Spleen (tissue), 11 donors: ENCODE data around the gene COPS9. TPM values are rescaled to one million over a fixed set of nuclear protein-coding genes. Genes with fewer than 3 reads are reported as not detected.

Experiments
- DNase-seq: peaks from one replicate; pipeline ENCODE4 v3.0.0-alpha.2; 2020
- H3K27ac ChIP-seq, 8 donors: fragments of 200-600 bp; sonication (generic) in 7 of 8; 1 replicate in 4 of 8; 2 replicates in 4 of 8; pipeline versions ENCODE4 v1.5.0 to v1.8.0; 2016 to 2021; ENCODE audit warnings: inconsistent platforms in 4 of 8, mild to moderate bottlenecking in 4 of 8, moderate library complexity in 1 of 8
- H3K27me3 ChIP-seq, 7 donors: fragments of 200-600 bp; sonication (generic) in 6 of 7; replicated peaks in 1 of 7; 1 replicate in 4 of 7; 2 replicates in 3 of 7; pipeline versions ENCODE4 v1.5.0 to v1.8.0; 2016 to 2021; ENCODE audit warnings: inconsistent platforms in 3 of 7, mild to moderate bottlenecking in 1 of 7
- H3K36me3 ChIP-seq, 6 donors: fragments of 200-600 bp; sonication (generic) in 5 of 6; 1 replicate in 4 of 6; 2 replicates in 2 of 6; pipeline versions ENCODE4 v1.5.0 to v1.8.0; 2016 to 2021; ENCODE audit warnings: inconsistent platforms in 2 of 6
- H3K4me1 ChIP-seq, 6 donors: fragments of 200-600 bp; sonication (generic) in 5 of 6; 1 replicate in 3 of 6; 2 replicates in 3 of 6; pipeline versions ENCODE4 v1.5.0 to v1.8.0; 2016 to 2021; ENCODE audit warnings: inconsistent platforms in 3 of 6
- H3K4me3 ChIP-seq, 8 donors: fragments of 200-600 bp; sonication (generic) in 7 of 8; 1 replicate in 4 of 8; 2 replicates in 4 of 8; pipeline versions ENCODE4 v1.5.0 to v1.8.0; 2016 to 2021; ENCODE audit warnings: inconsistent platforms in 4 of 8, mild to moderate bottlenecking in 4 of 8, moderate library complexity in 2 of 8
- H3K9me3 ChIP-seq, 8 donors: fragments of 200-600 bp; sonication (generic) in 7 of 8; 1 replicate in 4 of 8; 2 replicates in 4 of 8; pipeline versions ENCODE4 v1.5.0 to v1.8.0; 2016 to 2021; ENCODE audit warnings: inconsistent platforms in 4 of 8
- POLR2A ChIP-seq, 3 donors: fragments of 450-650 bp; IDR thresholded peaks; one replicate each; pipeline ENCODE4 v1.5.1; 2017; ENCODE audit warnings: antibody characterized with exemption in 3 of 3, mild to moderate bottlenecking in 1 of 3
- POLR2AphosphoS5 ChIP-seq, 3 donors: sonication (generic); formaldehyde crosslinking; IDR thresholded peaks; one replicate each; pipeline ENCODE4 v1.5.1; 2017; ENCODE audit warnings: antibody characterized with exemption in 3 of 3
- WGBS, 5 donors: extraction: QIAGEN DNeasy Blood & Tissue Kit in 3 of 5; methylation state at CpG; one replicate each; pipeline versions ENCODE4 v1.1.5 to v1.1.7; 2013 to 2018; 5-methylcytosine and 5-hydroxymethylcytosine counted together
- intact Hi-C: fragments of 100-400 bp; cut with DNase I; formaldehyde crosslinking; loops from one replicate; pipeline ENCODE4 v1.15.0; 2023; ENCODE audit warnings: low total_unique reads
- polyA plus RNA-seq, 3 donors: library from polyadenylated mRNA; stranded (reverse); fragments of 200-250 nt; gene quantifications; one replicate each; pipeline ENCODE4 v1.2.1, GENCODE V29; 2013
- total RNA-seq, 7 donors: library from RNA; depleted of rRNA in 3 of 7; stranded (reverse); fragments of >200 nt in 3 of 7; fragmentation: NEBNext Ultra II Directional in 4 of 7; extraction: Animal tissue kit (Norgen Biotek cat#: 25700) in 4 of 7; gene quantifications; one replicate each; pipeline versions ENCODE4 v1.1.0 to v1.2.1, GENCODE V29; 2016 to 2021
- TF ChIP-seq, protein P1 (sequence below), 11 experiments: fragments of 200-600 bp in 7 of 11; fragments of 450-650 bp in 4 of 11; sonication (generic) in 4 of 11; IDR thresholded peaks in 8 of 11; conservative IDR thresholded peaks in 3 of 11; 1 replicate in 7 of 11; 2 replicates in 4 of 11; pipeline versions ENCODE4 v1.4.0 to v1.8.0; 2016 to 2021; ENCODE audit warnings: antibody characterized with exemption in 11 of 11, inconsistent platforms in 4 of 11, mild to moderate bottlenecking in 1 of 11
- donor health status: healthy with polysubstance abuse.
- donor health status: DM: no; HTN: no; CAD: no; lungs with moderate emphysema.
- donor health status: DM: no; HTN: no; CAD: no.
- donor health status: Bipolar disorder and iron deficiency.
- donor health status: healthy.
- donor health status: DM: no; HTN: no; CAD: no.
- donor health status: DM: yes; HTN: yes; CAD: no.

Gene COPS9
- total and polyA plus RNA-seq, 10 donors, result 74.7 to 441 (median 95.0) TPM

DNA sequence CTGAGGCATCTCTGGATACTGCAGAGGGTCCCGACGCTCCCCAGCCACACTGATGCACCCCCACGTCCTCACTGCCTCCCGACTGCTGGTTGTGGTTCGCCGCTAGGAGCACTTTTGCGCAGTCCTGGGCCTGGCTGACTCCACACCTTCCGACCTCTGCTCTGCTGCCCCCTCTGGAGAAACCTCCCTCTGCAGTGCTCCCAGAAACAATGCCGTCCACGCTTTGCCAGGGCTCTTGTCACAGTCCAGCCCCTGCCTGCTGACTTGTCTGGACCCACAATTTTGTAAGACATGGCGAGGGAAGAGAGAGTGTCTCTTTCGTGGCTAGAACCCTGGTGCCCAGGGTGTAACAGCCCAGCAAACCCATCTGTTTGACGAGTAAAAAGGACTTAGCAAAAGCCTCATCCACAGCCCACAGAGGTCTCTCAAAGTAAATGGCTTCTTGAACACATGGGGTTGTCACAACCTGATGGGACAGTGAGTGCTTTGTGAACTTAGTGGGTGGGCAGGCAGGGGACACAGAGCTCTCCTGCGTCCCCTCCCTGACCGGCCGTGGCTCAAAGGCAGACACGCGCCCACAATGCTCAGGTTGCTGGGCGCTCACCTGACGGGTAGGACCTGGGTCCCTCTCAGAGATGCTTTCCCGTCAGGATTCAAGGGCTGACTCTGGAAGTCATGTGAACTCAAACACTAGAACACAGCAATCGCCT lies 4.0 kb downstream of the COPS9 start:
- H3K9me3 ChIP-seq, result no peaks in the 10 kb centered on the region
- H3K36me3 ChIP-seq, result peaks cover 0 to 72% (median 62%) of the 10 kb centered on the region in 6 donors
- no peaks in the 10 kb centered on the region for H3K27me3 ChIP-seq
- TF ChIP-seq, protein P1, sequence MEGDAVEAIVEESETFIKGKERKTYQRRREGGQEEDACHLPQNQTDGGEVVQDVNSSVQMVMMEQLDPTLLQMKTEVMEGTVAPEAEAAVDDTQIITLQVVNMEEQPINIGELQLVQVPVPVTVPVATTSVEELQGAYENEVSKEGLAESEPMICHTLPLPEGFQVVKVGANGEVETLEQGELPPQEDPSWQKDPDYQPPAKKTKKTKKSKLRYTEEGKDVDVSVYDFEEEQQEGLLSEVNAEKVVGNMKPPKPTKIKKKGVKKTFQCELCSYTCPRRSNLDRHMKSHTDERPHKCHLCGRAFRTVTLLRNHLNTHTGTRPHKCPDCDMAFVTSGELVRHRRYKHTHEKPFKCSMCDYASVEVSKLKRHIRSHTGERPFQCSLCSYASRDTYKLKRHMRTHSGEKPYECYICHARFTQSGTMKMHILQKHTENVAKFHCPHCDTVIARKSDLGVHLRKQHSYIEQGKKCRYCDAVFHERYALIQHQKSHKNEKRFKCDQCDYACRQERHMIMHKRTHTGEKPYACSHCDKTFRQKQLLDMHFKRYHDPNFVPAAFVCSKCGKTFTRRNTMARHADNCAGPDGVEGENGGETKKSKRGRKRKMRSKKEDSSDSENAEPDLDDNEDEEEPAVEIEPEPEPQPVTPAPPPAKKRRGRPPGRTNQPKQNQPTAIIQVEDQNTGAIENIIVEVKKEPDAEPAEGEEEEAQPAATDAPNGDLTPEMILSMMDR (IDR thresholded peaks at IDR 0.05 in 8 of 11, conservative IDR thresholded peaks at IDR 0.05 in 3 of 11), result no peak
- TF ChIP-seq POLR2A (IDR thresholded peaks at IDR 0.05) (no peak), POLR2AphosphoS5 (IDR thresholded peaks at IDR 0.05) (no peak)
- peak; percentile 66 for DNase-seq
- no peak overlapping the region for H3K4me3 ChIP-seq
- WGBS, 5 donors, result 86 to 96% (median 93%) methylated on average over 16 to 22 of the region's 22 CpGs
- H3K27ac ChIP-seq, result no peak overlapping the region
- peaks cover 14 to 30% (median 22%) of the 10 kb centered on the region in 6 donors for H3K4me1 ChIP-seq
- intact Hi-C loops, result no loop called here

DNA sequence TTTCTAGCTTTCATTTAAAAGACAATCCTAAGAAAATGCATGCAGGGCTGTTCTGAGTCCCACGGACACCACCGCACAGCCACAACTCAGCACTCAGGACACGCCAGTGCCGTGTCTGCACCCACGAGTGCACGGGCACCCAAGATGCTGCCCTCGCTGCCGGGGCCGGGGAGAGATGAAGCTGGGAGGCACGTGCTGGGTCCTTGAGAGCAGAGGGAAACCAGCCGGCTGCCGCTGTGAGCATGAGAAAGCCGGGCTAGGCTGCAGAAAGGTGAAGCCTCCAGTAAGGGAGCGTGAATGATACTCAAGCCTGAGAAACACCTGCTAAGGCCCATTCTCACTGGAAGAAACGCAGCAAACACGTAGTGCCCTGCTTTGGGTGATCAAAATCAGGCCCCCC lies 4.8 kb downstream of the COPS9 start:
- Histone ChIP-seq H3K27ac (no peak overlapping the region), H3K4me1 (peaks cover 10 to 24% (median 16%) of the 10 kb centered on the region in 6 donors), H3K4me3 (no peak overlapping the region), H3K36me3 (peaks cover 0 to 80% (median 65%) of the 10 kb centered on the region in 6 donors), H3K9me3 (no peaks in the 10 kb centered on the region), H3K27me3 (no peaks in the 10 kb centered on the region)
- WGBS, 5 donors, result 90 to 97% (median 95%) methylated on average over 11 to 16 of the region's 16 CpGs
- DNase-seq, result peak; percentile 53
- intact Hi-C loops, result no loop called here
- TF ChIP-seq POLR2AphosphoS5 (IDR thresholded peaks at IDR 0.05) (peak in 1 of 3 donors; percentile 10), POLR2A (IDR thresholded peaks at IDR 0.05) (no peak)
- TF ChIP-seq, protein P1 (IDR thresholded peaks at IDR 0.05 in 8 of 11, conservative IDR thresholded peaks at IDR 0.05 in 3 of 11), result no peak

DNA sequence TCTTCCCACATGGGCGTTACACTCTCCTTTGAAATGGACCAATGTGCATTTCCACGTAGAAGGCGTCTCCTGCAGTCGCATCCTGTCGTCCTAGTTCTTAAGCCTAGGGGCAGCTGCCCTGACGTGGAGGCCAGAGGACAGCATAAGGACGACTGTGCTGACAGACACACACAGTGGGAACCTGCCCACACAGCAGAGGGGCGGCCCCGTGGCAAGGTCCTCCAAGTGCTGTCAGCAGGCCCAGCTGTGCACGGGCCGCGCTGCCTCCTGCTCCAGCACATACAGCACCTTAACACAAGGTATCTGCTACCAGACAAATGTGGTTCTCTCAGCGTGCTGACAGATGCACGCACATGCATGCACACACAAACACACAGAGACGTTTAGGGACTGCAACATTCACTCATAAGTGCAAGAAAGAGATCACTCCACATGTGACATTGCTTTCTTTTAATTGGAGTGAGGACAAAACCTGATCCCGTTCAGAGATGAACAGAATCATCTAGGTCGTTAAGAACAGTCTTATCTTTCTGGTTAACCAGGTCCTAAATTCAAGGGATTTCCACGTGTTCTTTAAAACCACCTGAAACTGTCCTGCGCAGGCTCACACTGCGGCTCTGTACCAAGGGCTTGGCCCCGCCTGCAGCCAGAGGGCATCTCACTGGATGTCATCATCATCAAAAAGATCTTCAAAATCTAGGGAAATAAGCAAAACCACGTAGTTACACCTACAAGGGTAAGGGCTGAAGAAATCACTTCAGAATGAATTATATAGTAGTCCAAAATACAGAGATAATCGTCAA lies 5.5 kb downstream of the COPS9 start:
- intact Hi-C loops, result no loop called here
- Histone ChIP-seq H3K9me3 (no peaks in the 10 kb centered on the region), H3K36me3 (peaks cover 0 to 87% (median 65%) of the 10 kb centered on the region in 6 donors), H3K27ac (no peak overlapping the region), H3K4me3 (no peak overlapping the region), H3K4me1 (peaks cover 10 to 22% (median 14%) of the 10 kb centered on the region in 6 donors), H3K27me3 (no peaks in the 10 kb centered on the region)
- WGBS, 5 donors, result 89 to 95% (median 93%) methylated on average over 20 to 23 of the region's 23 CpGs
- peak; percentile 62 for DNase-seq
- no peak for TF ChIP-seq POLR2A (IDR thresholded peaks at IDR 0.05)
- peak in 1 of 3 donors; percentile 14 for TF ChIP-seq POLR2AphosphoS5 (IDR thresholded peaks at IDR 0.05)

DNA sequence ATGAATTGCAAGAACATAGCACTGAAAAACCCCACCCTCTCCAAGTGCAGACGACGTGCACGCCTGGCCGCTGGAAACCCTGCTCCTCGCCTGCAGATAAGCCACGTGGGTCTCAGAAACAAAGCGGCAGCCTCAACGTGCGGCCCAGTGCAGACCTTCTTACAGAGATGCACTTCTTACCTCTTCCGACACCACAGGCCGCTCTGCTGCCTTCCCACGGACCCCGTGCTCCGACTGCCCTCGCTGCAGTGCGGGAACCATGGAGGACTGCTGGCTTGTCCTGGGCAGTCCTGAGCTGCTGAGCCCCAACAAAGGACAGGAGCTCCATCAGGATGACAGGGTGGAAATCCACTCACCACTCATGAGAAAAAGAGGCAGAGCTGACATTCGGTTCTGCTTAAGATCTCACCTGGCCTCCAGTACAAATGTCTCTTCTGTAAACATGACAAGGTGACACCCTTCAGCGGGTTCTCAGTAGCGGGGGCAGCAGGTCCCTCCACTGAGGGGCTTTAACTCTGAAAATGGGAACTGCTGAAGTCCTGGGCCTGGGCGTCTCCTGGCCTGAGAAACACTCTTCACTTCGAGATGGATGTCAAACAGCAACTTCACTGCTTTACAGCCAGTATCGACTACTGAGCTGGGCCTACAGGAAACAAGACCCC lies 6.2 kb downstream of the COPS9 start:
- DNase-seq, result peak; percentile 68
- TF ChIP-seq, protein P1 (IDR thresholded peaks at IDR 0.05 in 8 of 11, conservative IDR thresholded peaks at IDR 0.05 in 3 of 11), result no peak
- TF ChIP-seq POLR2AphosphoS5 (IDR thresholded peaks at IDR 0.05) (peak in 2 of 3 donors; percentile 33 to 35), POLR2A (IDR thresholded peaks at IDR 0.05) (no peak)

More for the DNA sequence above, 6.2 kb downstream of the COPS9 start:
- Histone ChIP-seq H3K9me3 (no peaks in the 10 kb centered on the region), H3K4me3 (no peak overlapping the region), H3K27ac (no peak overlapping the region), H3K36me3 (peaks cover 0 to 88% (median 65%) of the 10 kb centered on the region in 6 donors), H3K4me1 (peaks cover 4 to 14% (median 7%) of the 10 kb centered on the region in 6 donors), H3K27me3 (no peaks in the 10 kb centered on the region)
- 95 to 98% (median 97%) methylated on average over 22 of the region's 22 CpGs for WGBS, 5 donors
- intact Hi-C loops, result no loop called here
